PC-9 (cell line): ENCODE measurements around the gene PAFAH2. TPM values are rescaled to one million over a fixed set of nuclear protein-coding genes. Genes with fewer than 3 reads are reported as not detected.

Experiments
- BruUV-seq: library from RNA; stranded (reverse); fragments of 400-500 nt; replicated peaks from 2 replicates; lab custom pipeline; 2021; lab: Mats Ljungman, UMichigan
- CTCF ChIA-PET: fragments of 300-600 bp; sonication (Branson Sonifier 250); formaldehyde crosslinking; loops from one replicate; lab custom pipeline; 2022; ENCODE audit warnings: antibody characterized with exemption; lab: Charles Lee
- POLR2A ChIA-PET: fragments of 300-600 bp; sonication (Branson Sonifier 250); formaldehyde crosslinking; loops from one replicate; lab custom pipeline; 2022; ENCODE audit warnings: antibody characterized with exemption; ENCODE audit not compliant: unreplicated experiment; lab: Charles Lee
- DNase-seq, 2 experiments: peaks; one replicate each; pipeline versions ENCODE4 v3.0.0 to v3.0.0-alpha.2; 2015 to 2022; ENCODE audit warnings: mixed read lengths in 1 of 2
- H2AFZ ChIP-seq: fragments of 200-600 bp; sonication (generic); 2 replicates; pipeline ENCODE4 v1.8.1; 2017; ENCODE audit warnings: antibody characterized with exemption
- H3F3A ChIP-seq: fragments of 200-600 bp; sonication (generic); 2 replicates; pipeline ENCODE4 v1.8.1; 2017; ENCODE audit warnings: antibody characterized with exemption, mild to moderate bottlenecking, low read depth; ENCODE audit not compliant: insufficient read depth
- H3K27ac ChIP-seq: fragments of 200-600 bp; sonication (generic); 2 replicates; pipeline ENCODE4 v1.6.1; 2016; ENCODE audit warnings: mixed run types
- H3K27me3 ChIP-seq: fragments of 200-600 bp; sonication (generic); 2 replicates; pipeline ENCODE4 v1.6.1; 2016; ENCODE audit warnings: low read depth, mixed run types; ENCODE audit not compliant: insufficient read depth
- H3K36me3 ChIP-seq: fragments of 200-600 bp; sonication (generic); 2 replicates; pipeline ENCODE4 v1.6.1; 2016; ENCODE audit warnings: low read depth, mixed run types
- H3K4me1 ChIP-seq: fragments of 200-600 bp; sonication (generic); replicated peaks from 2 replicates; pipeline ENCODE4 v1.6.1; 2016; ENCODE audit warnings: mixed run types; ENCODE audit not compliant: insufficient read depth
- H3K4me2 ChIP-seq: fragments of 200-600 bp; sonication (generic); 2 replicates; pipeline ENCODE4 v1.6.1; 2017; ENCODE audit warnings: mixed run types
- H3K4me3 ChIP-seq: fragments of 200-600 bp; sonication (generic); 2 replicates; pipeline ENCODE4 v1.6.1; 2016; ENCODE audit warnings: mixed run types
- H3K79me2 ChIP-seq: fragments of 200-600 bp; sonication (generic); 2 replicates; pipeline ENCODE4 v1.6.1; 2017; ENCODE audit warnings: low read depth, mixed run types
- H3K9me2 ChIP-seq: fragments of 200-600 bp; sonication (generic); 2 replicates; pipeline ENCODE4 v1.8.1; 2017; ENCODE audit warnings: mild to moderate bottlenecking; ENCODE audit not compliant: insufficient read depth
- H3K9me3 ChIP-seq: fragments of 200-600 bp; sonication (generic); 2 replicates; pipeline ENCODE4 v1.8.1; 2016; ENCODE audit warnings: low read depth; ENCODE audit not compliant: insufficient read depth
- H4K20me1 ChIP-seq: fragments of 200-600 bp; sonication (generic); 2 replicates; pipeline ENCODE4 v1.8.1; 2017; ENCODE audit not compliant: insufficient read depth
- EZH2 ChIP-seq: fragments of 200-600 bp; sonication (generic); IDR thresholded peaks from 2 replicates; pipeline ENCODE4 v1.8.0; 2017; ENCODE audit warnings: antibody characterized with exemption, low read depth
- intact Hi-C: fragments of 100-400 bp; cut with micrococcal nuclease; formaldehyde crosslinking; loops from one replicate; pipeline ENCODE4 v1.10.0; 2022; ENCODE audit not compliant: unreplicated experiment
- total RNA-seq: library from RNA; stranded (reverse); gene quantifications from 2 replicates; pipeline ENCODE4 v1.2.3, GENCODE V29; 2021
- TF ChIP-seq, protein P1 (sequence below): fragments of 200-600 bp; sonication (generic); conservative IDR thresholded peaks from 2 replicates; pipeline ENCODE4 v1.6.1; 2017; ENCODE audit warnings: mixed run types, antibody characterized with exemption, mild to moderate bottlenecking, moderate library complexity

Gene PAFAH2
- total RNA-seq, 1 experiment from 2014 or later: 13.9 TPM

DNA sequence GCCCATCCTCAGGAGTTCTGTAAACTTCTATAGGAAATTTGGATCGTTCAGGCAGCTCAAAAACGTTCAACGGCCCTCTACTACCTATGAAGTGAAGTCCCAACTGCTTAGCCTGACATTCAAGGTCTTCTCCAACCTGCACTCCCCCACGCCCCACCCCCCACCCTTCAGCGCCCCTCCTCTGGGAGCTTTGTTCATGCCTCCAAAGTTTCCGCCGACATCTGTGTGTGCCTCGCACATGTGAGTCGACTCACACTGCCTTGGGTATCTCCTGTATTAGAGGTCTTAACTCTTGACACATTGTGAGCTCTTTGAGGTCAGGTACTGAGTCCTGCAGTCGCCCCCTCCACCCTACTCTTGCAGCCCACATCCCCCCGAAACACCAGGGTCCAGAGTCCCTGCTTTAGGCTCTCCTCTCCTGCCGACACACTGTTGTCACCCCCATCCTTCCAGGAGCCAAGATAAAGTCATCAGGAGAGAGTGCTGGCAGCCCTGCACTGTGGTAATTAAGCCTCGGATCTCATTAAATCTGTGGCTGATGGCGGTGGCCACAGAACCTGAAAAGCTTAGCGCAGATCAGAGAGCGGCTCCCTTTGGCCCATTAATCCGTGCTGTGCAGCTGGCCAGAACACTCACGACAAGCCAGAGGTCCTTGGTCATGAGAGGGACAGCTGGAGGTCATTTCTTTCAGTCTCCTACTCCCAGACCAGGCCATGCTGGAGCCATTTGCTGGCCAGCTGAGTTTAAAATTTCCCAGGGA lies 1.4 kb upstream of the PAFAH2 start:
- no TSS peak for BruUV-seq
- H3K79me2 ChIP-seq: no peaks in the 10 kb centered on the region
- H4K20me1 ChIP-seq: no peaks in the 10 kb centered on the region
- POLR2A ChIA-PET: no interaction called here
- CTCF ChIA-PET: no interaction called here
- intact Hi-C loops: loop anchor here (2.0 to 5.0 kb wide), 2 partner anchors 94 to 387 kb away; no protein-coding TSS in a partner anchor
- no peak for TF ChIP-seq EZH2
- TF ChIP-seq, protein P1, sequence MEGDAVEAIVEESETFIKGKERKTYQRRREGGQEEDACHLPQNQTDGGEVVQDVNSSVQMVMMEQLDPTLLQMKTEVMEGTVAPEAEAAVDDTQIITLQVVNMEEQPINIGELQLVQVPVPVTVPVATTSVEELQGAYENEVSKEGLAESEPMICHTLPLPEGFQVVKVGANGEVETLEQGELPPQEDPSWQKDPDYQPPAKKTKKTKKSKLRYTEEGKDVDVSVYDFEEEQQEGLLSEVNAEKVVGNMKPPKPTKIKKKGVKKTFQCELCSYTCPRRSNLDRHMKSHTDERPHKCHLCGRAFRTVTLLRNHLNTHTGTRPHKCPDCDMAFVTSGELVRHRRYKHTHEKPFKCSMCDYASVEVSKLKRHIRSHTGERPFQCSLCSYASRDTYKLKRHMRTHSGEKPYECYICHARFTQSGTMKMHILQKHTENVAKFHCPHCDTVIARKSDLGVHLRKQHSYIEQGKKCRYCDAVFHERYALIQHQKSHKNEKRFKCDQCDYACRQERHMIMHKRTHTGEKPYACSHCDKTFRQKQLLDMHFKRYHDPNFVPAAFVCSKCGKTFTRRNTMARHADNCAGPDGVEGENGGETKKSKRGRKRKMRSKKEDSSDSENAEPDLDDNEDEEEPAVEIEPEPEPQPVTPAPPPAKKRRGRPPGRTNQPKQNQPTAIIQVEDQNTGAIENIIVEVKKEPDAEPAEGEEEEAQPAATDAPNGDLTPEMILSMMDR: no peak
- no peaks in the 10 kb centered on the region for H3K36me3 ChIP-seq
- no peak overlapping the region for H3K27ac ChIP-seq
- no peak for DNase-seq
- no peaks in the 10 kb centered on the region for H3K9me2 ChIP-seq
- H3K4me2 ChIP-seq: no peak overlapping the region
- peaks cover 12% of the 10 kb centered on the region for H3K4me1 ChIP-seq
- no peak overlapping the region for H3K4me3 ChIP-seq
- no peaks in the 10 kb centered on the region for H3K27me3 ChIP-seq
- H2AFZ ChIP-seq: no peak overlapping the region
- peaks cover 7% of the 10 kb centered on the region; the same call in 1 of the 2 replicates for H3F3A ChIP-seq
- H3K9me3 ChIP-seq: no peaks in the 10 kb centered on the region

DNA sequence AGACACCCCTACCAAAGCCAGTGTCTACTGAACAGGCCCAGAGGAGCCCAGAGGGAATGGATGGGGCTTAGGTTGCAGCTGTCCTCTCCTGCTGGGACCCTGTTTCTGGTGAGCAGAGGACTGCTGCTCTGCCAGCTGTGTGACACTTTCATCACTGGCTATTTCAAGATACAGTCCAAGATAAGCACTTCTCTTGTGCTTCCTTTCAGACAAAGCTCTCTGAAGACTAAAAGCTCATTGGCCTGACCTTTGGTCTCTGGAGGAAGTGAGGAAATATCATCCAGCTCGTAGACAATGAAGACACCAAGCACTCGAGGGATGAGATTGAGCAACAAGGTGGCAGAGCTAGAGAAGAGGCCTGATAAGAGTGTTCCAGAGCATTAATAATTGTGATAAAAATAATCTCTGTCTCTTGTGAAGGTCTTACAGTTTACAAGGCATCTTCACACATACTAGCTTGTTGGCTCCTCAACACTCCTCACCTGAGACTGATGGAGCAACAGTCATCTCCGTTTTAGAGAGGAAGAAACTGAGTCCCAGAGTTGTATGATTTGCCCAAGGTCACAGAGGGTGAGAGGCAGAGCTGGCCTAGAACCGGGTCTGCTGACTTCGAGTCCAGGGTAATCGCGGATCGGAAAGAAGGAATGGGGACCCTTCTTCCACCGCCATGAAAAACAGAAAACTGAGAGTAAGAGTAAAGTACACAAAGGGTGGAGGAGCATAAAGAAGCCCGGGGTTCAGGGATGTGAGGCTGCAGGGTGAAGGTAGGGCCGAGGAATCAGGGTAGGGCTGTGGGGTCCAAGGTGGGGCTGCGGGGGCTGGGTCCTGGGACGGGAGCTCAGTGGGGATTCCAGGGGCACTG lies 666 bp downstream of the PAFAH2 start:
- H3F3A ChIP-seq: peaks cover 7% of the 10 kb centered on the region; the same call in 1 of the 2 replicates
- TSS peak; percentile 66 for BruUV-seq
- peak overlapping the region; percentile 69 for H3K4me3 ChIP-seq
- no peaks in the 10 kb centered on the region for H3K9me2 ChIP-seq
- POLR2A ChIA-PET: interaction anchor here (0.6 to 1.1 kb wide), 10 partner anchors 101 to 802 kb away, joined by 3 to 19 read pairs (median 6); partner anchors contain the start of gene MTFR1L
- H3K9me3 ChIP-seq: no peaks in the 10 kb centered on the region
- CTCF ChIA-PET: interaction anchor here (0.6 to 2.3 kb wide), 22 partner anchors 20 to 1337 kb away, joined by 3 to 25 read pairs (median 4); no protein-coding TSS in a partner anchor
- no peak for DNase-seq
- H3K27ac ChIP-seq: 0 out of 2 replicates have a peak overlapping the region, but pooled peaks have one; percentile 1
- peaks cover 12% of the 10 kb centered on the region for H3K4me1 ChIP-seq
- no peaks in the 10 kb centered on the region for H4K20me1 ChIP-seq
- H3K36me3 ChIP-seq: no peaks in the 10 kb centered on the region
- no peaks in the 10 kb centered on the region for H3K79me2 ChIP-seq
- TF ChIP-seq EZH2: no peak
- TF ChIP-seq, protein P1: no peak
- H2AFZ ChIP-seq: peak overlapping the region; percentile 84
- no peaks in the 10 kb centered on the region for H3K27me3 ChIP-seq
- peak overlapping the region; percentile 95 for H3K4me2 ChIP-seq
- intact Hi-C loops: loop anchor here (5.0 kb wide), 1 partner anchor 385 kb away; no protein-coding TSS in a partner anchor
